Muscle layer of duodenum (tissue), 2 donors: ENCODE results near the gene CNFN.

Experiments
- H3K27ac ChIP-seq: one replicate; pipeline ENCODE4 v1.7.0; 2013; ENCODE audit warnings: mild to moderate bottlenecking, low read length
- H3K27me3 ChIP-seq: one replicate; pipeline ENCODE4 v1.7.0; 2013; ENCODE audit warnings: low read depth, mild to moderate bottlenecking, control low read depth, low read length
- H3K36me3 ChIP-seq, 2 donors: one replicate each; pipeline ENCODE4 v1.7.0; 2013; ENCODE audit warnings: low read length in 2 of 2, control low read depth in 1 of 2, mild to moderate bottlenecking in 1 of 2; ENCODE audit not compliant: insufficient read depth in 2 of 2, control insufficient read depth in 1 of 2
- H3K4me1 ChIP-seq, 2 donors: one replicate each; pipeline ENCODE4 v1.7.0; 2013; ENCODE audit warnings: low read length in 2 of 2, mild to moderate bottlenecking in 2 of 2, control low read depth in 1 of 2, moderate library complexity in 1 of 2; ENCODE audit not compliant: insufficient read depth in 2 of 2, control insufficient read depth in 1 of 2
- H3K4me3 ChIP-seq, 2 donors: one replicate each; pipeline ENCODE4 v1.7.0; 2013; ENCODE audit warnings: low read length in 2 of 2, low read depth in 1 of 2, mild to moderate bottlenecking in 1 of 2
- H3K9me3 ChIP-seq, 2 donors: one replicate each; pipeline ENCODE4 v1.7.0; 2013; ENCODE audit warnings: low read length in 2 of 2, control low read depth in 1 of 2, mild to moderate bottlenecking in 1 of 2; ENCODE audit not compliant: control insufficient read depth in 1 of 2
- donor health status: healthy.

CNFN gene

DNA sequence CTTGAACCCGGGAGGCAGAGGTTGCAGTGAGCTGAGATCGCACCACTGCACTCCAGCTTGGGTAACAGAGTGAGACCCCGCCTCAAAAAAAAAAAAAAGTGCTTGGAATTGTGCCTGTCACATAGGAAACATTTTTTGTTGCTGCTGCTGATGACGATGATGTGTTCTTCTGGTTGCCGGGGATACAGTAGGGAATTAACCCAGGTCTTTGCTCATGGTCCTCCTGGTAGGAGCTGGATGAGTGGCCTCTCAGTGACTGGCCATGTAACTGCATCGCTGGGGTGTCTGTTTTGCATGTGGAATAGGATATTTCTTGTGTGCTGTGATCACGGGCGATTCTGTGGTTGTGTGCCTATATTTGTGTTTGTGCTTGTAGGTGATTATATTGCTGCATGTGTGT, 4.7 kb upstream of the CNFN start:
- peaks cover 8 to 18% of the 10 kb centered on the region in 2 donors for H3K4me1 ChIP-seq
- peaks cover 4% of the 10 kb centered on the region for H3K27me3 ChIP-seq
- no peaks in the 10 kb centered on the region for H3K9me3 ChIP-seq
- H3K36me3 ChIP-seq, result no peaks in the 10 kb centered on the region
- H3K4me3 ChIP-seq, result no peak overlapping the region
- H3K27ac ChIP-seq, result no peak overlapping the region

DNA sequence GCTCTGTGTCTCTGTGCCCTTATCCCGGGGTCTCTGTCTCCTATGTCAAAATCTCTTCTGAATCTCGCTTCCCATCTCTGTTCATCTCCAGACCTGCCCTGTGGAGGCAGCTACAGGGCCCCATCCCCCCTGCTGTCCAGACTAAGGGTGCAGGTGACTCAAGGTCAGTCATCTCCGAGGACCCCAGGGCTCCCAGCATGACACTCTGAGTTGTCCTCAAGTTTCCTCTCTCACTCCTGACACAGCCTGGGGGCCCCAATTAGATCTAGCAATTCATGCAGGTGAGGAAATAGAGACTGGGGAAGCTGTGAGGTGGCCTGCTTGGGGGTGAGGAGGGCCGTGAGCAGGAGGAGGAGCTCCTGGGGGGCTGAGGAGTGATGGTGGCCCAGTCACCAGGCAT, 2.1 kb upstream of the CNFN start:
- Histone ChIP-seq H3K36me3 (no peaks in the 10 kb centered on the region), H3K27me3 (peaks cover 5% of the 10 kb centered on the region), H3K27ac (no peak overlapping the region), H3K9me3 (no peaks in the 10 kb centered on the region), H3K4me1 (peaks cover 0 to 12% of the 10 kb centered on the region in 2 donors), H3K4me3 (no peak overlapping the region)

DNA sequence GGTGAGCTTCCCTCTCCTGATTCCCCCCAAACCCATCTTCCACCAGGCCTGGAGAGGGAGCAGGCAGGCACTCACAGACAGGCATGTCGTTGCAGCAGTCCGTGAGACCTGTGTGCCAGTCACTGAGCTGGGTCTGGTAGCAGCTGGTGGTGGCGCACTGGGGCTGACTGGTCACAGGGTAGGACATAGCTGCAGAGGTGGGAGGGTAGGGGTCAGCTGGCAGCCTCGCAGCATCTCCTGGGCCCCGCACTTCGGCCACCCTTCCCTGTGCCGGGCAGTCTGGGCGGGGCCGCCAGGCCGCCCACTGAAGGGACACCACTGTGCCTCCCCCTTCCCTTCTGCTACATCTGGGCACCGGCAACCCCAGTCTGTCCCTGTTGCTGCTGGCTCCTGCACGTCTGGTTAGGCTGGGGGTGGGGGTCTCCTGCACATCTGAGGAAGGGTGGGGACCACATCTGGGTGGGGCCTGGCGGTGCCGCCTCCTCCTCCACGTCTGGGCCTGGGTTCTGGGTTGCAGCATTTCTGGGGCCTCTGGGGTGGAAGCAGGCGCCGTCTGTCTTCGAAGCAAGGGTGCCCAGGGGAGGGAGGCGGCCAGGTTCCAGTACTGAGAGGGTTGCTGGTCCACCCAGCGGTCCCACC, 1.1 kb downstream of the CNFN start:
- Histone ChIP-seq H3K9me3 (no peaks in the 10 kb centered on the region), H3K27me3 (peaks cover 5% of the 10 kb centered on the region), H3K4me3 (no peak overlapping the region), H3K36me3 (no peaks in the 10 kb centered on the region), H3K27ac (no peak overlapping the region), H3K4me1 (peaks cover 0 to 8% of the 10 kb centered on the region in 2 donors)

DNA sequence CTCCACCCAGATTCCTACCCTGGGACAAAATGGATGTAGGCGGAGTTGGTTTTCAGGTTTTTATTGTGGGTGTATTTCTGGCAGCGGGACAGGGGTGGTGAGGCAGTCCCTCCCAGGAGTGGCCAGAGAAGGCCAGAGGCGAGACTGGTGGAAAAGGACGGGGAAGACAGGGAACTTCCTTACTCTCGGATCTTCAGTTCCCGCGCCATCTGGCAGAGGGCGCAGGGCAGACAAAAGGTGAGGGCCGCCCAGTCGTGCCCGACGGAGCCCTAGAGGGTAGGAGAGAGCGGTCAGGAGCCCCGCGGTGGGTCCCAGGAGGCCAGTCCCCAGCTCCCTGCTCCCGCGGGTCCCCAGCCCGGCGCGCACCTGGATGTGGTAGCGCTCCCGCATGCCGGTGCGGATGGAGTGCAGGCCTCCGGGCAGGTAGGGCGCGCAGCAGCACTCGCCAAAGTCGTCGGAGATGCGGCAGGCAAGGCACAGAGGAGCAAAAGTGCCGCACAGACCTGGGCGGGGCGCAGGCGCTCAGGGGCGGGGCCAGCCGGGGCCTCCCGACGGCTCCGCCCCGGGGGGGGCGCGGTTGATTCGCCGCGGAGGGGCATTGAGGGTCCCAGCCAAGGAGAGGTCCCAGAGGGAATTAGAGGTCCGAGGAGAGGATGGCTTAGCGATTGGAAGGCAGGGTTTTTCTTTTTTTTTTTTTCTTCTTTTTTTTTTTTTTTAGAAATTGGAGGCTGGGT, 3.0 kb downstream of the CNFN start:
- Histone ChIP-seq H3K4me1 (peaks cover 0 to 8% of the 10 kb centered on the region in 2 donors), H3K27me3 (peaks cover 6% of the 10 kb centered on the region), H3K27ac (no peak overlapping the region), H3K9me3 (no peaks in the 10 kb centered on the region), H3K36me3 (no peaks in the 10 kb centered on the region), H3K4me3 (peak overlapping the region; percentile 37 to 58)

DNA sequence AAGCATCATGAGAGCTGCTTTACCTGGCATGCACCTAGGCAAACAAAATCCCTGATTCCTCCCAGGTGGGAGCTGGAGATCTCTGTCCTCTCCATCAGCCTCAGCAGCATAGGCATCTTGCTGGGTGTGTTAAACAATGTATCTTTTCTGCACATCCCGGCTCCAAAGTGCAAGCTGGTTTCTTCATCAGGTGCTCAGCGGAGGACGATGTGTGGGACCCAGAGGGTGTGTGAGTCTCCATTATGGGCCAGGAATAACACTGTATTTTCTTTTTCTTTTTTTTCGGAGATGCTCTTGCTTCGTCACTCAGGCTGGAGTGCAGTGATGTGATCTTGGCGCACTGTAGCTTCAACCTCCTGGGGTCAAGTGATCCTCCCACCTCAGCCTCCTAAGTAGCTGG, 9.9 kb downstream of the CNFN start:
- no peaks in the 10 kb centered on the region for H3K9me3 ChIP-seq
- H3K27ac ChIP-seq, result no peak overlapping the region
- peaks cover 5% of the 10 kb centered on the region for H3K27me3 ChIP-seq
- H3K4me1 ChIP-seq, result no peaks in the 10 kb centered on the region
- peaks cover 0 to 18% of the 10 kb centered on the region in 2 donors for H3K36me3 ChIP-seq
- H3K4me3 ChIP-seq, result no peak overlapping the region

DNA sequence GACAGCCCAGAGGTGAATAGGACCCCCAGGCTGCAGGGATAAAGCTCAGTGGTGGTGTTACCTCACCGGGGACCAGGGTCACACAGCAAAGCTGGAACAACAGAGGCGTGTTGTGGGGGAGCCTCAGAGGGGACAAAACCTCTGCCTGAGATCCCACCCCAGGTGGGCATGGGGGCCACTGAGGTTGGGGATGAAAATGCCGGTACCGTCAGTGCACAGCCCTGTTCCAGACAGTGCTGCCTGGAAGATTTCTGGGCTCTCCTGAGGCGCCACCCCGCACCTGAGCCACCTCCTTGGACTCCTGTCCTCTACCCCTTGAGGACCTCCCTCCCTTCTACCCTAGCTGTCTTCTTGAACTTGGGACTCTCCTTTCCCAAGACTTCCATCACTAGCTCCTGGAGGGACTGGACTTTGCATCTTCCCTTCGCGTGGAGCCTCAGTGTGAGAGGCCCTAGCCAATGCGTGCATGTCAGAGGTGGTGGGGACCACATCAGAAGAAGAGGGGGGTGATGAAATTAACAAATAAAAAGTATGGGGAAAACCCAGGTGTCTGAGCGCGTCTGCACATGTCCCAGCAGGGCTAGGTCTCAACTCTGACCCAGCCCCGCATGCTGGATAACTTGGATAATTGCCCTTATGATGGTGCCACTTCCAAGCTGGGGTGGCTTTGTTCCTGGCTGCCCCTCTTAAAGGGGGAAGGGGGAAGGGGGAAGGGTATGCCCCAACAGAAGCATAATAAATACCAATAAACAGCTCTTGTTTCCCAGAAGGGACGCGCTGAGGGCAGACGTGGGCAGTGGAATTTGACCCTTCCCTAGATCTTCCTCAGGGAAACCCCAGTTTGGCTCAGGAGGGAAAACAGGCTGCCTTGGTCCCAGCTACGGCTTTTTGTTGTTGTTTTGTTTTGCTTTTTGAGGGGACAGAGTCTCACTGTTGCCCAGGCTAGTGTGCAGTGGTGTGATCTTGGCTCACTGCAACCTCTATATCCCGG, 11.6 kb downstream of the CNFN start:
- H3K4me1 ChIP-seq, result no peaks in the 10 kb centered on the region
- no peaks in the 10 kb centered on the region for H3K9me3 ChIP-seq

DNA sequence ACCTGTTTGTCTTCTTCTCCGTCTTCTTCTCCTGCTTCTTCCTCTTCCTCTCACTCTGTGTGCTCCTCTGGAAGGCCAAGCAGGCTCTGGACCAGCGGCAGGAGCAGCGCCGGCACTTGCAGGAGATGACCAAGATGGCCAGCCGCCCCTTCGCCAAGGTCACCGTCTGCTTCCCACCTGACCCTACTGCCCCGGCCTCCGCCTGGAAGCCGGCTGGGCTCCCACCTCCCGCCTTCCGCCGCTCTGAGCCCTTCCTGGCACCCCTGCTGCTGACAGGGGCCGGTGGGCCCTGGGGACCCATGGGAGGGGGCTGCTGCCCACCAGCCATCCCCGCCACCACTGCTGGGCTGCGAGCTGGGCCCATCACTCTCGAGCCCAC, 13.9 kb downstream of the CNFN start:
- Histone ChIP-seq H3K27me3 (no peaks in the 10 kb centered on the region), H3K4me3 (no peak overlapping the region), H3K4me1 (no peaks in the 10 kb centered on the region), H3K27ac (no peak overlapping the region), H3K9me3 (no peaks in the 10 kb centered on the region), H3K36me3 (peaks cover 8 to 29% of the 10 kb centered on the region in 2 donors)

More for the DNA sequence above, 11.6 kb downstream of the CNFN start:
- Histone ChIP-seq H3K27me3 (peaks cover 5% of the 10 kb centered on the region), H3K4me3 (no peak overlapping the region), H3K36me3 (peaks cover 4 to 26% of the 10 kb centered on the region in 2 donors), H3K27ac (no peak overlapping the region)

DNA sequence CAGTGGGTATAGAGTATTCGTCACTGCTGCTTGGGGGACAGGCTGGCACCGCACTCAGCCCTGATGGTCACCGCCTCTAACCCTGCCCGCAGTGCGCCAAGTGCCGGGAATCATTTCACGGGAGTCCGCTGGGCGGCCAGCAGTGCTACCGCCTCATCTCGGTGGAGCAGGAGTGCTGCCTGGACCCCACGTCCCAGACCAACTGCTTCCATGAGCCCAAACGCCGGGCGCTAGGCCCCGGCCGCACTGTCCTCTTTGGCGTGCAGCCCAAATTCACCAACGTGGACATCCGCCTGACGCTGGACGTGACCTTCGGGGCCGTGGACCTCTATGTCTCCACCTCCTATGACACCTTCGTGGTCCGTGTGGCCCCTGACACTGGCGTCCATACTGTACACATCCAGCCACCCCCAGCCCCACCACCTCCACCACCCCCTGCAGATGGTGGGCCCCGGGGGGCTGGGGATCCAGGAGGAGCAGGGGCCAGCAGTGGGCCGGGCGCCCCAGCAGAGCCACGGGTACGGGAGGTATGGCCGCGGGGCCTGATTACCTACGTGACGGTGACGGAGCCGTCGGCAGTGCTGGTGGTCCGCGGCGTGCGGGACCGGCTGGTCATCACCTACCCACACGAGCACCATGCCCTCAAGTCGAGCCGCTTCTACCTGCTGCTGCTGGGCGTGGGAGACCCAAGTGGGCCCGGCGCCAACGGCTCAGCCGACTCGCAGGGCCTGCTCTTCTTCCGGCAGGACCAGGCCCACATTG, 14.5 kb downstream of the CNFN start:
- Histone ChIP-seq H3K36me3 (peaks cover 9 to 34% of the 10 kb centered on the region in 2 donors), H3K4me3 (no peak overlapping the region), H3K4me1 (no peaks in the 10 kb centered on the region), H3K9me3 (no peaks in the 10 kb centered on the region), H3K27me3 (no peaks in the 10 kb centered on the region), H3K27ac (no peak overlapping the region)

DNA sequence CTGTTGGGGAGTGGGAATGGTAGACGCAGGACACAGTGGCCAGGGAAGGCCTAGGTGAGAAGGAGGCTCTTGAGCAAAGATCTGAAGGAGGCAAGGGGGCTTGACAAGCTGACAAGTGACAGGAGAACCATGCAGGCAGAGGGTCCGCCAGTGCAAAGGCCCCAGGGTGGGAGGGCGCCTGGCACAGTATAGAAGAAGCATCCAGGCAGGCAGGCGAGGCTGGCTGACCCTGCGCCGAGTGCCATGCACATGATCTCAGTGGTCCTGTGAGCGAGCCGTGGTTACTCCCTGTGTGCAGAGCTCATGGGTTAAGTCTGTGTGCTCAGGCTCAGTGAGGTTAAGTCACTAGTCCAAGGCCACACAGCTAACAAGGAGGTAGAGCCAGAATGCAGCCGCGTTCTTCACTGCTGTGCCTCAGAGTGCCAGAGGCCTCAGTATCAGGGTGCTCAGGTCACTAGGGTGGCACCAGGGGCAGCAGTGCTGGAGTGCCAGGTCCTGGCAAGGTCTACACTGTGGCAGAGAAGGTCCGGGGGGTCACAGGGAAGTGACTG, 15.2 kb downstream of the CNFN start:
- peaks cover 9 to 41% of the 10 kb centered on the region in 2 donors for H3K36me3 ChIP-seq
- no peak overlapping the region for H3K27ac ChIP-seq
- H3K9me3 ChIP-seq, result no peaks in the 10 kb centered on the region

DNA sequence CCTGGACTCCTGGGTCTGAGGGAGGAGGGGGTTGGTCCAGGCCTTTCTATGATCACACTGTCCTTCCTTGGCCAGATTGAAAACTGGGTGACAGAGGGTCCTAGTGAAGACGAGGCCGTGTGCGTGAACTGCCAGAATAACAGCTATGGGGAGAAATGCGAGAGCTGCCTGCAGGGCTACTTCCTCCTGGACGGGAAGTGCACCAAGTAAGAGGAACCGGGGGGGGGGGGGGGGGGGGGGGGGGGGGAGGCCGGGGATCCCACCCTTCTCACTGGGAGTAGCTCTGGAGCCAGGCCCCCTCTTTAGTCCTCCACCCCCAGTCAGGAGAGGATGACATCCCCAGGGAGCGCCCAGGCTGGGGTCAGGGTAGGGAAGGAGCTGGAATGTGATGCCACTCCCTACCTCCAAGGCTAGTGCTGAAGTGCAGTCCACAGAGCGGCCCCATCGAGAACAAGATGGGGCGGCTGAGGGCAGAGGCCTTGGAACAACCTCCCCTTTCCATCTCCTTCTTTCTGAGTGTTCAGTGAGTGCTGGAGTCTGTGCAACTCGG, 19.4 kb downstream of the CNFN start:
- no peak overlapping the region for H3K4me3 ChIP-seq
- peaks cover 0 to 12% of the 10 kb centered on the region in 2 donors for H3K4me1 ChIP-seq
- no peaks in the 10 kb centered on the region for H3K9me3 ChIP-seq
- peaks cover 9 to 35% of the 10 kb centered on the region in 2 donors for H3K36me3 ChIP-seq
- no peaks in the 10 kb centered on the region for H3K27me3 ChIP-seq
- H3K27ac ChIP-seq, result no peak overlapping the region

More for the DNA sequence above, 15.2 kb downstream of the CNFN start:
- Histone ChIP-seq H3K4me1 (no peaks in the 10 kb centered on the region), H3K4me3 (no peak overlapping the region), H3K27me3 (no peaks in the 10 kb centered on the region)
